IPS-18a (cell line): Measurements from ENCODE around the gene CIAO3.
"Not testable (repeated sequence)": the region's sequence is repeated elsewhere in the genome, so short reads cannot be mapped to it uniquely, and the experiment has no call there.

Experiments
- H3K27ac ChIP-seq: one replicate; pipeline ENCODE4 v1.5.1; 2013; ENCODE audit warnings: low read length
- H3K27me3 ChIP-seq: one replicate; pipeline ENCODE4 v1.6.1; 2013; ENCODE audit warnings: mild to moderate bottlenecking, low read length; ENCODE audit not compliant: control insufficient read depth, insufficient read depth
- H3K36me3 ChIP-seq: one replicate; pipeline ENCODE4 v1.6.1; 2013; ENCODE audit warnings: low read depth, low read length; ENCODE audit not compliant: control insufficient read depth
- H3K4me1 ChIP-seq: one replicate; pipeline ENCODE4 v1.6.1; 2013; ENCODE audit warnings: low read depth, low read length; ENCODE audit not compliant: control insufficient read depth
- H3K4me3 ChIP-seq: one replicate; pipeline ENCODE4 v1.5.1; 2013; ENCODE audit warnings: low read length
- H3K9ac ChIP-seq: one replicate; pipeline ENCODE4 v1.6.1; 2013; ENCODE audit warnings: mild to moderate bottlenecking, low read length, moderate library complexity
- H3K9me3 ChIP-seq: one replicate; pipeline ENCODE4 v1.6.1; 2013; ENCODE audit warnings: low read depth, low read length; ENCODE audit not compliant: control insufficient read depth

CIAO3 gene

GRCh38 chr16:754121-754607 lies 13.4 kb upstream of the CIAO3 start:
- not testable (repeated sequence) for H3K9ac ChIP-seq, H3K27me3 ChIP-seq, H3K27ac ChIP-seq

DNA sequence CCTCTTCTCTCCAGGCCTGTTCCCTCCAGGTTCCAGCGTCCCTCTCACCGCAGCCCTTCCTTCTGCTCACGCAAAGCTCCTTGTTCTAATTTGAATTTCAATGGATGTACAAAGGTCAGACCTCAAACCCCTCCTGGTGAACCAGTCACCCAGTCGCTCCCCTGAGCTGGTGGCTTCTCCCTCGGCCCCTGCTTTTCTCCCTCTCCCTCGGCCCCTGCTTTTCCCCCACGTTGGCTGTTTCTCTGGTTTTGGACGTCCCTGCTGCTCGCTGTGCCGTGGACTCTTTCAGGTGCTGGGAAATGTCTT lies 11.2 kb upstream of the CIAO3 start:
- Histone ChIP-seq H3K4me1 (peaks cover 18% of the 10 kb centered on the region), H3K9me3 (no peaks in the 10 kb centered on the region), H3K4me3 (no peak overlapping the region), H3K9ac (no peak overlapping the region), H3K36me3 (no peaks in the 10 kb centered on the region), H3K27me3 (no peaks in the 10 kb centered on the region), H3K27ac (no peak overlapping the region)

More at GRCh38 chr16:754121-754607, 13.4 kb upstream of the CIAO3 start:
- not testable (repeated sequence) for H3K4me3 ChIP-seq, H3K9me3 ChIP-seq, H3K36me3 ChIP-seq
- peaks cover 18% of the 10 kb centered on the region for H3K4me1 ChIP-seq

GRCh38 chr16:751152-752006 lies 10.6 kb upstream of the CIAO3 start:
- Histone ChIP-seq H3K27ac (no peak overlapping the region), H3K4me3 (no peak overlapping the region), H3K27me3 (no peaks in the 10 kb centered on the region), H3K36me3 (no peaks in the 10 kb centered on the region), H3K9ac (no peak overlapping the region), H3K9me3 (no peaks in the 10 kb centered on the region), H3K4me1 (peaks cover 18% of the 10 kb centered on the region)

- no peak overlapping the region for H3K9ac ChIP-seq
- H3K27me3 ChIP-seq, result no peaks in the 10 kb centered on the region
- peaks cover 18% of the 10 kb centered on the region for H3K4me1 ChIP-seq
- H3K36me3 ChIP-seq, result no peaks in the 10 kb centered on the region
- no peak overlapping the region for H3K4me3 ChIP-seq
- H3K9me3 ChIP-seq, result no peaks in the 10 kb centered on the region
- H3K27ac ChIP-seq, result no peak overlapping the region
Measured at GRCh38 chr16:750485-750884, 9.7 kb upstream of the CIAO3 start.

GRCh38 chr16:749010-749409 lies 8.2 kb upstream of the CIAO3 start:
- Histone ChIP-seq H3K9me3 (no peaks in the 10 kb centered on the region), H3K4me1 (peaks cover 18% of the 10 kb centered on the region), H3K4me3 (no peak overlapping the region), H3K27me3 (no peaks in the 10 kb centered on the region), H3K36me3 (no peaks in the 10 kb centered on the region), H3K9ac (no peak overlapping the region), H3K27ac (no peak overlapping the region)

GRCh38 chr16:747978-748746 lies 7.4 kb upstream of the CIAO3 start:
- Histone ChIP-seq H3K27me3 (no peaks in the 10 kb centered on the region), H3K9ac (no peak overlapping the region), H3K27ac (no peak overlapping the region), H3K4me3 (no peak overlapping the region), H3K36me3 (no peaks in the 10 kb centered on the region), H3K4me1 (peaks cover 18% of the 10 kb centered on the region), H3K9me3 (no peaks in the 10 kb centered on the region)

GRCh38 chr16:746637-747036 lies 5.8 kb upstream of the CIAO3 start:
- no peak overlapping the region for H3K4me3 ChIP-seq
- H3K4me1 ChIP-seq, result peaks cover 9% of the 10 kb centered on the region
- no peaks in the 10 kb centered on the region for H3K9me3 ChIP-seq
- H3K9ac ChIP-seq, result no peak overlapping the region
- H3K36me3 ChIP-seq, result no peaks in the 10 kb centered on the region
- no peaks in the 10 kb centered on the region for H3K27me3 ChIP-seq
- no peak overlapping the region for H3K27ac ChIP-seq

GRCh38 chr16:745739-746138 lies 4.9 kb upstream of the CIAO3 start:
- no peak overlapping the region for H3K9ac ChIP-seq
- no peak overlapping the region for H3K4me3 ChIP-seq
- H3K4me1 ChIP-seq, result peaks cover under 1% of the 10 kb centered on the region
- H3K27me3 ChIP-seq, result no peaks in the 10 kb centered on the region
- H3K9me3 ChIP-seq, result no peaks in the 10 kb centered on the region
- H3K36me3 ChIP-seq, result no peaks in the 10 kb centered on the region
- no peak overlapping the region for H3K27ac ChIP-seq

DNA sequence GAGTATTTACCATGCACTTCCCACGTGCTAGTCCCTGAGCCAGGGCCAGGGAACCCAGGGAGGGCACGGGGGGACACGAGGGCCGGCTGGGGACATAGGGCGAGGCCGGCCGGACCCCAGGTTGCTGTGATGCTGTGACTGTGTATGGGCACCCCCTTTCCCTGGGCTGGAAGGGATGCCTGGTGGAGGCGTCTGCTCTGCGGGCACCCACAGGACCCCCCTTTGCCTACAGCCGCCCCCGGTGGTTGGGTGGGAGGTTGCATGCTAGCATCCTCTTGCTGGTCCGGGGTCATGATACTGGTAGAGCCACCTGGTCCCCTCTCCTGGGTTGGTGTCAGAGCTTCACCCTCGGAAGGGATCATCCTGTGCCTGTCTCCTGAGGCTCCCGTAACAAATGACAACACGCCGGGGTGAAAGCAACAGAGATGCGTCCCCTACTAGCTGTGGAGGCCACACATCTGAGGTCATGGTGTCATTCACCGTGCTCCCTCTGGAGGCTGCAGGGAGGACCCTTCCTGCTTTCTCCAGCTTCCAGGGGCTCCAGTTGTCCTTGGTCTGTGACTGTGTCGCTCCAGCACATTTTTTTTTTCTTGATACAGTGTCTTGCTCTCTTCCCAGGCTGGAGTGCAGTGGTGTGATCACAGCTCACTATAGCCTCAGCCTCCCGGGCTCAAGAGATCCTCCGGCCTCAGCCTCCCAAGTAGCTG lies 3.1 kb upstream of the CIAO3 start:
- Histone ChIP-seq H3K4me1 (no peaks in the 10 kb centered on the region), H3K9ac (no peak overlapping the region), H3K27ac (no peak overlapping the region), H3K27me3 (no peaks in the 10 kb centered on the region), H3K9me3 (no peaks in the 10 kb centered on the region), H3K4me3 (no peak overlapping the region), H3K36me3 (no peaks in the 10 kb centered on the region)

DNA sequence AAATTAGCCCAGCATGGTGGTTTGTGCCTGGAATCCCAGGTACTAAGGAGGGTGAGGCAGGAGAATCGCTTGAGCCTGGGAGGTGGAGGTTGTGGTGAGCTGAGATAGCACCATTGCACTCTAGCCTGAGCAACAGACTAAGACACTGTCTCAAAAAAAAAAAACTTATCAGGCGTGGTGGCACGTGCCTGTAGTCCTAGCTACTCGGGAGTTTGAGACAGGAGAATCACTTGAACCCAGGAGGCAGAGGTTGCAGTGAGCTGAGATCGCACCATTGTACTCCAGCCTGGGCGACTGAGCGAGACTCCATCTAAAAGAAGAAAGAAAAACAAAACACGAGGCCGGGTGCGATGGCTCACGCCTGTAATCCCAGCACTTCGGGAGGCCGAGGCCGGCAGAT lies 2.1 kb upstream of the CIAO3 start:
- H3K27me3 ChIP-seq, H3K27ac ChIP-seq, H3K4me3 ChIP-seq, H3K4me1 ChIP-seq, H3K36me3 ChIP-seq, H3K9ac ChIP-seq, H3K9me3 ChIP-seq: not testable (repeated sequence)

- Histone ChIP-seq H3K4me3 (no peak overlapping the region), H3K27ac (no peak overlapping the region), H3K36me3 (no peaks in the 10 kb centered on the region), H3K4me1 (no peaks in the 10 kb centered on the region), H3K27me3 (no peaks in the 10 kb centered on the region), H3K9ac (no peak overlapping the region), H3K9me3 (no peaks in the 10 kb centered on the region)
Measured at GRCh38 chr16:741986-742629, 1.3 kb upstream of the CIAO3 start.
